Fibroblast of lung (primary cell): ENCODE measurements around the gene ZACN. TPM values are rescaled to one million over a fixed set of nuclear protein-coding genes. Genes with fewer than 3 reads are reported as not detected.

Experiments used
- DNase-seq, 2 donors: peaks; one replicate each; pipeline versions ENCODE4 v3.0.0 to v3.0.0-alpha.2; 2010; ENCODE audit warnings: low read depth in 2 of 2
- H2AFZ ChIP-seq: 2 replicates; pipeline ENCODE4 v1.5.1; 2012; ENCODE audit warnings: low read length, control low read depth, inconsistent platforms
- H3K27ac ChIP-seq: 2 replicates; pipeline ENCODE4 v1.5.1; 2011; ENCODE audit warnings: low read length, control low read depth; ENCODE audit not compliant: insufficient read depth
- H3K27me3 ChIP-seq: 2 replicates; pipeline ENCODE4 v1.5.1; 2011; ENCODE audit warnings: mild to moderate bottlenecking, low read length; ENCODE audit not compliant: control insufficient read depth, insufficient read depth
- H3K36me3 ChIP-seq: 2 replicates; pipeline ENCODE4 v1.5.1; 2011; ENCODE audit warnings: low read length; ENCODE audit not compliant: control insufficient read depth, insufficient read depth
- H3K4me1 ChIP-seq: 2 replicates; pipeline ENCODE4 v1.5.1; 2011; ENCODE audit warnings: low read length; ENCODE audit not compliant: control insufficient read depth, insufficient read depth; ENCODE audit errors: extremely low read depth
- H3K4me2 ChIP-seq: 2 replicates; pipeline ENCODE4 v1.5.1; 2011; ENCODE audit warnings: low read length, control low read depth; ENCODE audit not compliant: insufficient read depth; ENCODE audit errors: extremely low read depth
- H3K4me3 ChIP-seq, 4 experiments: fragments of 200-600 bp in 1 of 4; sonication (generic) in 1 of 4; replicated peaks in 1 of 4; 2 replicates each; pipeline ENCODE4 v1.5.1; 2011 to 2016; ENCODE audit warnings: low read length in 4 of 4, low read depth in 3 of 4, mild to moderate bottlenecking in 3 of 4, control low read depth in 2 of 4, inconsistent platforms in 1 of 4, mixed read lengths in 1 of 4; ENCODE audit not compliant: insufficient read depth in 1 of 4; ENCODE audit errors: control extremely low read depth in 1 of 4
- H3K79me2 ChIP-seq: 2 replicates; pipeline ENCODE4 v1.5.1; 2012; ENCODE audit warnings: mild to moderate bottlenecking, low read length, inconsistent platforms; ENCODE audit not compliant: control insufficient read depth, insufficient read depth
- H3K9ac ChIP-seq: 2 replicates; pipeline ENCODE4 v1.5.1; 2011; ENCODE audit warnings: mild to moderate bottlenecking, low read length, control low read depth; ENCODE audit not compliant: insufficient read depth
- H3K9me3 ChIP-seq: 2 replicates; pipeline ENCODE4 v1.5.1; 2012; ENCODE audit warnings: low read depth, low read length; ENCODE audit not compliant: control insufficient read depth, insufficient read depth
- H4K20me1 ChIP-seq: 2 replicates; pipeline ENCODE4 v1.5.1; 2011; ENCODE audit warnings: low read length; ENCODE audit not compliant: control insufficient read depth, insufficient read depth; ENCODE audit errors: extremely low read depth
- EZH2 ChIP-seq: IDR thresholded peaks from 2 replicates; pipeline ENCODE4 v1.5.1; 2012; ENCODE audit warnings: low read length, control low read depth, mild to moderate bottlenecking; ENCODE audit errors: missing control alignments
- polyA plus RNA-seq, 2 donors: library from polyadenylated mRNA; depleted of rRNA in 1 of 2; stranded (reverse) in 1 of 2; unstranded in 1 of 2; fragments of >200 nt; gene quantifications; 2 replicates each; pipeline ENCODE4 v1.2.1, GENCODE V29; 2011 to 2012; ENCODE audit warnings: missing spikeins in 1 of 2
- total RNA-seq: library from RNA; depleted of rRNA; stranded (reverse); fragments of >200 nt; gene quantifications from 2 replicates; pipeline ENCODE4 v1.2.1, GENCODE V29; 2014
- TF ChIP-seq, protein P1 (sequence below), 2 donors: IDR thresholded peaks in 1 of 2; conservative IDR thresholded peaks in 1 of 2; 1 replicate in 1 of 2; 2 replicates in 1 of 2; pipeline ENCODE4 v1.5.1; 2011 to 2012; ENCODE audit warnings: low read length in 2 of 2, control low read depth in 1 of 2, inconsistent platforms in 1 of 2, low read depth in 1 of 2, mild to moderate bottlenecking in 1 of 2

The ZACN gene
- total and polyA plus RNA-seq, 2 donors (not counting 1 experiment from before 2014, with no cell fraction given), result not detected

GRCh38 chr17:76074390-76075363, 4.3 kb upstream of the ZACN start, which contains the start of gene GALR2:
TSS of gene GALR2 (plus strand) at chr17:76074781. CDS start at chr17:76074884, 103 bp downstream.
- Histone ChIP-seq H4K20me1 (no peaks in the 10 kb centered on the region), H3K9me3 (no peaks in the 10 kb centered on the region), H3K27ac (no peak within 1 kb of the TSS), H3K4me2 (no peak within 1 kb of the TSS), H3K9ac (no peak within 1 kb of the TSS), H2AFZ (no peak within 1 kb of the TSS), H3K79me2 (peaks cover 27% of the 10 kb centered on the region), H3K4me3 (no peak within 1 kb of the TSS), H3K36me3 (no peaks in the 10 kb centered on the region), H3K4me1 (no peaks in the 10 kb centered on the region), H3K27me3 (peaks cover 57% of the 10 kb centered on the region)
- no peak for DNase-seq
- TF ChIP-seq EZH2, result peak; percentile 67
- TF ChIP-seq, protein P1, sequence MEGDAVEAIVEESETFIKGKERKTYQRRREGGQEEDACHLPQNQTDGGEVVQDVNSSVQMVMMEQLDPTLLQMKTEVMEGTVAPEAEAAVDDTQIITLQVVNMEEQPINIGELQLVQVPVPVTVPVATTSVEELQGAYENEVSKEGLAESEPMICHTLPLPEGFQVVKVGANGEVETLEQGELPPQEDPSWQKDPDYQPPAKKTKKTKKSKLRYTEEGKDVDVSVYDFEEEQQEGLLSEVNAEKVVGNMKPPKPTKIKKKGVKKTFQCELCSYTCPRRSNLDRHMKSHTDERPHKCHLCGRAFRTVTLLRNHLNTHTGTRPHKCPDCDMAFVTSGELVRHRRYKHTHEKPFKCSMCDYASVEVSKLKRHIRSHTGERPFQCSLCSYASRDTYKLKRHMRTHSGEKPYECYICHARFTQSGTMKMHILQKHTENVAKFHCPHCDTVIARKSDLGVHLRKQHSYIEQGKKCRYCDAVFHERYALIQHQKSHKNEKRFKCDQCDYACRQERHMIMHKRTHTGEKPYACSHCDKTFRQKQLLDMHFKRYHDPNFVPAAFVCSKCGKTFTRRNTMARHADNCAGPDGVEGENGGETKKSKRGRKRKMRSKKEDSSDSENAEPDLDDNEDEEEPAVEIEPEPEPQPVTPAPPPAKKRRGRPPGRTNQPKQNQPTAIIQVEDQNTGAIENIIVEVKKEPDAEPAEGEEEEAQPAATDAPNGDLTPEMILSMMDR (conservative IDR thresholded peaks at IDR 0.05 in 1 of 2, IDR thresholded peaks at IDR 0.05 in 1 of 2; ENCODE audit: low read depth in 1 of 2, low read length in 2 of 2), result no peak

GRCh38 chr17:76075364-76076145, 3.4 kb upstream of the ZACN start:
- no peak overlapping the region for H2AFZ ChIP-seq
- H3K36me3 ChIP-seq, result no peaks in the 10 kb centered on the region
- TF ChIP-seq, protein P1 (conservative IDR thresholded peaks at IDR 0.05 in 1 of 2, IDR thresholded peaks at IDR 0.05 in 1 of 2; ENCODE audit: low read depth in 1 of 2, low read length in 2 of 2), result peak in 1 of 2 donors; percentile 4
- peak; percentile 68 for TF ChIP-seq EZH2
- no peaks in the 10 kb centered on the region for H3K9me3 ChIP-seq
- H3K4me2 ChIP-seq, result no peak overlapping the region
- H3K9ac ChIP-seq, result no peak overlapping the region
- H3K4me3 ChIP-seq, result no peak overlapping the region
- DNase-seq, result no peak
- H3K79me2 ChIP-seq, result peaks cover 20% of the 10 kb centered on the region
- no peaks in the 10 kb centered on the region for H3K4me1 ChIP-seq
- H3K27me3 ChIP-seq, result peaks cover 65% of the 10 kb centered on the region
- no peak overlapping the region for H3K27ac ChIP-seq
- no peaks in the 10 kb centered on the region for H4K20me1 ChIP-seq
